ENCODE data around the gene CHRNE.

CHRNE gene

GRCh38 chr17:4901648-4902344 is 1.1 kb downstream of the CHRNE start:
- H3K4me1 Mint-ChIP-seq (ENCODE audit: low read depth): peaks cover 26% of the 10 kb centered on the region
- peaks cover 10% of the 10 kb centered on the region for H3K27me3 Mint-ChIP-seq (ENCODE audit: low read depth)
- no peak overlapping the region for H3K27ac Mint-ChIP-seq
- peaks cover 1% of the 10 kb centered on the region for H3K36me3 Mint-ChIP-seq (ENCODE audit: low read depth)
- no peaks in the 10 kb centered on the region for H3K9me3 Mint-ChIP-seq
- H3K4me3 Mint-ChIP-seq: no peak overlapping the region

DNA sequence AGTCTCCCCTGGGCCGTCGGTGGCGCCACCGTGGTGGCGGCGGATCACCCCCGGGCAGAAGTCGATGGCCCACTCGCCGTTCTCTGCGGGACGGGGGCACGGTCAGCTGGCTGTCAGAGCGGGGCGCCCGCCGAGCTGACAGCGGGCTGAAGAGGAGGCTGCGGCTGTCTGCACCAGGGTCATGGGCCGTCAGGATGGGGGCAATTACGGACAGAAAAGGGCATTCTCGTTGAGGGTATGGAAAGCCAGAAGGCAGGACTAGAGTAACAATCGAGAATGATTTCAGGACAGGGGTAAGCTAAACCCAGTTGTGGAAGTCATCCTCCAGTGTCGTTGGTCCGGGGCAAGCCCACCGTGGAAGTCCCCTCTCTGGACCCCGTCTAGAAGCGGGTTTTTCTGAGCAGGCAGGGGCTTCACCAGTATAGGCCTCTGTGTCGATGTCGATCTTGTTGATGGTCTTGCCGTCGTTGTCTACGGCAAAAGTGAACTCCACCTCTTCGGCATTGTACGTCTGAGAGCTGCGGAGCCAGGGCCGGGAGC is 1.7 kb downstream of the CHRNE start:
- Mint-ChIP-seq H3K27ac (peak overlapping the region; percentile 72), H3K27me3 (ENCODE audit: low read depth) (peaks cover 10% of the 10 kb centered on the region), H3K9me3 (no peaks in the 10 kb centered on the region), H3K4me1 (ENCODE audit: low read depth) (peaks cover 26% of the 10 kb centered on the region), H3K4me3 (peak overlapping the region; percentile 59), H3K36me3 (ENCODE audit: low read depth) (peaks cover 1% of the 10 kb centered on the region)

DNA sequence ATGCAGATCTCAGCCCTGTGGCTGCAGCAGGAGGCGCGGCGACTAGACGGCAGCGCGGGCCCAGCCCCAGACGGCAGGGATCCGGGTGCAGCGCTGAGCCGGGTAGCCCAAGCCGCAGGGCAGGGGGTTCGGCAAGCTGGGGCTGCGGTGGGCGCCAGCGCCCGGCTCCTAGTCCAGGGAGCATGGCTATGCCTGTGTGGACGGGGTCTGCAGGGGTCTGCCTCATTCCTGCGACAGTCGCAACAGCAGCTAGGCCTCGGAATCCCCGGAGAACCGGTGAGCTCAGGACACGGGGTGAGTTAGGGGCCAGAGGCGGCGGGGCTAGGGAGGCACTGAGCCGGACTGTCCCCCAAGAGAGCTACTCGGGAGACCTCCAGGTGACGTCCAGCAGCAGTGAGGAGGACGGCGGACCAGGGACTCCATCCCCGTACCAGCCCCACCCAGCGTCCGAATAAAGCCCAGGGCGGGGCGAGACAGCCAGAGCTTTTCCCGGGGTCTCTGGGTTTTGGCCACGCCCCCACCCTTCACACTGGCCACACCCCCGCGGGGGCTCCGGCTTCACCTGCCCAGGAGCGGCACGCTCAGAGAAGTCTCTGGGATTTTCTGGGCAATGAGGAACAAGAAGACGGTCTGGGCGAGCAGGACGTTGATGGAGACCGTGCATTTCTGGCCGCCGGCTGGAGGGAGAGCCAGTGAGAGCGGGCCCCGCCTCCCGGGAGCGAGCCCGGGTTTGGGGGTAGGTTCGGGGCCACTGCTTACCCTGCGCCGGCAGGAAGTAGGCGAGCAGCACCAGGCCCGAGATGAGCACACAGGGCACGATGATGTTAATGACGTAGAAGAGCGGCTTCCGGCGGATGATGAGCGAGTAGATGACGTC is 2.4 kb downstream of the CHRNE start:
- H3K4me1 Mint-ChIP-seq (ENCODE audit: low read depth): peaks cover 26% of the 10 kb centered on the region
- no peaks in the 10 kb centered on the region for H3K9me3 Mint-ChIP-seq
- H3K27me3 Mint-ChIP-seq (ENCODE audit: low read depth): peaks cover 10% of the 10 kb centered on the region
- H3K36me3 Mint-ChIP-seq (ENCODE audit: low read depth): peaks cover 6% of the 10 kb centered on the region
- peak overlapping the region; percentile 87 for H3K4me3 Mint-ChIP-seq
- H3K27ac Mint-ChIP-seq: peak overlapping the region; percentile 72

DNA sequence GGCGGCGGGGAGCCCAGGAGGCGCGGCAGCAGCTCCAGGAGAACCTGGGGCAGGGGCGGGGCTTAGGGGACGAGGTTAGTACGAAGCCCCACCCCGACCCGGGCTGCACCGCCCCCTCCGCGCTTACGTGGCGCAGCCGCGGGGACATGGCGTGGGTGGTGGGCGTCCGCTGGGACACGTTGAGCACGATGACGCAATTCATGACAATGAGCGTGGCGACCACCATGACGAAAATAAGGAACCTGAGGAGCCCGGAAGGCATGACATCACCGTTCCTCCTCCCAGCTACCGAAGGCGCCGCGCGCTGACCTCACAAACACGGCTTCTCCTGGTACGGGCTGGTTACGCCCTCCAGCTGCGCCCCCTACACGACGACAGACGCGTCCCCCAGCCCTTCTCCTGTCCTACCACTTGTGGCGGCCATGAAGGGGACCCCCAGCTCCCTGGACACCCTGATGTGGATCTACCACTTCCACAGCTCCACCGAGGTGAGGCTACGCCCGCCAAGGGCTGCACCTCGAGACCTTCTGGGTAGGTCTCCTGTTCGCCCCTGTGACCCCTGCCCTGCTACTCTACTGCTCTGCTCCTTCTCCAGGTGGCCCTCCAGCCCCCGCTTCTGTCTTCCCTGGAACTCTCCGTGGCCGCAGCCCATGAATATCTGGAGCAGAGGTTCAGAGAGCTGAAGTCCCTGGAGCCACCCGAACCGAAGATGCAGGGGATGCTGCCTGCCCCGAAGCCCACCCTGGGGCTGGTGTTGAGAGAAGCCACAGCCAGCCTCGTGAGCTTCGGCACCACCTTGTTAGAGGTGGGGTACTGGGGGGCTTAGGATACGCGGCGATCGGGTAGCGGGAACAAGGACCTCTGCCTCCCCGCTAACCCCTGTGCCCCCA is 3.3 kb downstream of the CHRNE start, which contains the start of gene C17orf107:
TSS of gene C17orf107 (plus strand) at position 196 of the 890 bp plus-strand sequence. CDS start at position 423, 227 bp downstream.
- Mint-ChIP-seq H3K9me3 (no peaks in the 10 kb centered on the region), H3K27me3 (ENCODE audit: low read depth) (peaks cover 6% of the 10 kb centered on the region), H3K36me3 (ENCODE audit: low read depth) (peaks cover 7% of the 10 kb centered on the region), H3K4me3 (peak within 1 kb of the TSS; percentile 87), H3K27ac (peak within 1 kb of the TSS; percentile 78), H3K4me1 (ENCODE audit: low read depth) (peaks cover 26% of the 10 kb centered on the region)

DNA sequence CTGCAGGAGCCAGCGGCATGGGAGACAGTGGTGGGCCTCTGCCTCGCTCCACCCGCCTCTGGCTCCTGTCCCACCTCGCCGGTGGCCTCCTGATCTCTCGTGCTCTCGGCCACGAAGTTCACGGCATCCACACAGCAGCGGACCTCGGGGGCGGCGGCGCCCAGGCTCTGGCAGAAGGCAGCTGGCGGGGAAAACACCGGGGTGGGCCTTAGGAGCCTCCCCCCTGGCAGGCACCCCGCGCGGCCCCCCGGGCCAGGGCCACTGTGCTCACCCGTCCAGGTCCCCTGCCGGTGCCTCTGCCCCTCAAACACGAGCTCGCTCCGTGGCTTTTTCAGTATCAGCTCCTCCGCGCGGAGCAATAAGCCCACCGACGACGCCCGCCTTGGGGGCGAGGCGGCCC is 4.0 kb downstream of the CHRNE start:
- Mint-ChIP-seq H3K9me3 (no peaks in the 10 kb centered on the region), H3K36me3 (ENCODE audit: low read depth) (peaks cover 7% of the 10 kb centered on the region), H3K4me3 (peak overlapping the region; percentile 63), H3K4me1 (ENCODE audit: low read depth) (peaks cover 26% of the 10 kb centered on the region), H3K27ac (no peak overlapping the region), H3K27me3 (ENCODE audit: low read depth) (peaks cover 6% of the 10 kb centered on the region)

DNA sequence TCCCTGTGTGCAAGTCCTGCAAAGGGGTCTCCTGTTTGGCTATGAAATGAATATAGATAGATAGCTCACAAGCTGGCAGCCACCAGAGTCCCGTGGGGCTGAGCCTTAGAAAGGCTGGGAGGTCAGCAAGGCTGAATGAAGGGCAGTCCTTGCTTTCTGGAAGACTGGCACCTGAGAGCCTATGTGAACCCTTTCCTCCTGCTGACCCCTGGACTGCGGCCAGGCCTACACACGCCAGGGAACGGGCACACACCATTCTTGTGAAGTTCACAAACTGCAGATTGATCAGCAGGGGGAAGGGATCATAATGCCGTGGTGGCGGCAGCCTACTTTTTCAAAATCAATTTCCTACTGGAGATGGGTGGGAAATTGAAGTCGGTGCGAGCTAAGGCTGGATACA is 4.5 kb downstream of the CHRNE start:
- Mint-ChIP-seq H3K4me3 (peak overlapping the region; percentile 63), H3K36me3 (ENCODE audit: low read depth) (peaks cover 7% of the 10 kb centered on the region), H3K27me3 (ENCODE audit: low read depth) (peaks cover 6% of the 10 kb centered on the region), H3K9me3 (no peaks in the 10 kb centered on the region), H3K4me1 (ENCODE audit: low read depth) (peaks cover 22% of the 10 kb centered on the region), H3K27ac (no peak overlapping the region)

- H3K27ac Mint-ChIP-seq: no peak overlapping the region
- H3K4me3 Mint-ChIP-seq: no peak overlapping the region
These were observed 5.1 kb downstream of the CHRNE start for GRCh38 chr17:4897785-4898184.

GRCh38 chr17:4897198-4897687 is 5.7 kb downstream of the CHRNE start:
- Mint-ChIP-seq H3K4me1 (ENCODE audit: low read depth) (peaks cover 11% of the 10 kb centered on the region), H3K9me3 (no peaks in the 10 kb centered on the region), H3K27ac (no peak overlapping the region)

More at GRCh38 chr17:4897785-4898184, 5.1 kb downstream of the CHRNE start:
- peaks cover 6% of the 10 kb centered on the region for H3K27me3 Mint-ChIP-seq (ENCODE audit: low read depth)
- peaks cover 9% of the 10 kb centered on the region for H3K36me3 Mint-ChIP-seq (ENCODE audit: low read depth)
- no peaks in the 10 kb centered on the region for H3K9me3 Mint-ChIP-seq
- H3K4me1 Mint-ChIP-seq (ENCODE audit: low read depth): peaks cover 16% of the 10 kb centered on the region

GRCh38 chr17:4896332-4897197 is 6.3 kb downstream of the CHRNE start:
- Mint-ChIP-seq H3K4me1 (ENCODE audit: low read depth) (peaks cover 10% of the 10 kb centered on the region), H3K36me3 (ENCODE audit: low read depth) (peaks cover 10% of the 10 kb centered on the region), H3K4me3 (no peak overlapping the region), H3K27ac (no peak overlapping the region), H3K27me3 (ENCODE audit: low read depth) (peaks cover 6% of the 10 kb centered on the region), H3K9me3 (no peaks in the 10 kb centered on the region)

More at GRCh38 chr17:4897198-4897687, 5.7 kb downstream of the CHRNE start:
- Mint-ChIP-seq H3K36me3 (ENCODE audit: low read depth) (peaks cover 9% of the 10 kb centered on the region), H3K4me3 (no peak overlapping the region), H3K27me3 (ENCODE audit: low read depth) (peaks cover 6% of the 10 kb centered on the region)

DNA sequence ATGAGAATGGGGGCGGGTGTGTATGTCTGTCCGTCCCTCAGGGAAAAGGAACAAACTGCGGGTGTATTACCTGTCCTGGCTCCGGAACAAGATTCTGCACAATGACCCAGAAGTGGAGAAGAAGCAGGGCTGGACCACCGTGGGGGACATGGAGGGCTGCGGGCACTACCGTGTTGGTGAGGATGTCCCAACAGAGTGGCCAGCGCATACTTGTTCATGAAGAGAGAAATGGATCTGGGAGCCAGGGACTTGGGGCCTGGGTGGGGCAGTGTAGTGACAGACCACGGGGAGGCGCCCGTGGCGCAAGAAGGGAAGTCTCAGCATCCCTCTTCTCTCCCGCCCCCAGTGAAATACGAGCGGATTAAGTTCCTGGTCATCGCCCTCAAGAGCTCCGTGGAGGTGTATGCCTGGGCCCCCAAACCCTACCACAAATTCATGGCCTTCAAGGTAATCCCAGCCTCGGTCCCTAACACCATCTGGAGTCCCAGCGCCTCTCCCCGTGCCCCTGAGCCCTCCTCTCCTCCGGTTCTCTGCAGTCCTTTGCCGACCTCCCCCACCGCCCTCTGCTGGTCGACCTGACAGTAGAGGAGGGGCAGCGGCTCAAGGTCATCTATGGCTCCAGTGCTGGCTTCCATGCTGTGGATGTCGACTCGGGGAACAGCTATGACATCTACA is 7.1 kb downstream of the CHRNE start:
- Mint-ChIP-seq H3K4me3 (no peak overlapping the region), H3K27me3 (ENCODE audit: low read depth) (peaks cover 2% of the 10 kb centered on the region), H3K27ac (no peak overlapping the region), H3K9me3 (no peaks in the 10 kb centered on the region), H3K4me1 (ENCODE audit: low read depth) (peaks cover 9% of the 10 kb centered on the region), H3K36me3 (ENCODE audit: low read depth) (peaks cover 11% of the 10 kb centered on the region)

- Mint-ChIP-seq H3K27ac (no peak overlapping the region), H3K4me1 (ENCODE audit: low read depth) (peaks cover 7% of the 10 kb centered on the region), H3K9me3 (no peaks in the 10 kb centered on the region)
These were observed 7.8 kb downstream of the CHRNE start for GRCh38 chr17:4895121-4895520.

DNA sequence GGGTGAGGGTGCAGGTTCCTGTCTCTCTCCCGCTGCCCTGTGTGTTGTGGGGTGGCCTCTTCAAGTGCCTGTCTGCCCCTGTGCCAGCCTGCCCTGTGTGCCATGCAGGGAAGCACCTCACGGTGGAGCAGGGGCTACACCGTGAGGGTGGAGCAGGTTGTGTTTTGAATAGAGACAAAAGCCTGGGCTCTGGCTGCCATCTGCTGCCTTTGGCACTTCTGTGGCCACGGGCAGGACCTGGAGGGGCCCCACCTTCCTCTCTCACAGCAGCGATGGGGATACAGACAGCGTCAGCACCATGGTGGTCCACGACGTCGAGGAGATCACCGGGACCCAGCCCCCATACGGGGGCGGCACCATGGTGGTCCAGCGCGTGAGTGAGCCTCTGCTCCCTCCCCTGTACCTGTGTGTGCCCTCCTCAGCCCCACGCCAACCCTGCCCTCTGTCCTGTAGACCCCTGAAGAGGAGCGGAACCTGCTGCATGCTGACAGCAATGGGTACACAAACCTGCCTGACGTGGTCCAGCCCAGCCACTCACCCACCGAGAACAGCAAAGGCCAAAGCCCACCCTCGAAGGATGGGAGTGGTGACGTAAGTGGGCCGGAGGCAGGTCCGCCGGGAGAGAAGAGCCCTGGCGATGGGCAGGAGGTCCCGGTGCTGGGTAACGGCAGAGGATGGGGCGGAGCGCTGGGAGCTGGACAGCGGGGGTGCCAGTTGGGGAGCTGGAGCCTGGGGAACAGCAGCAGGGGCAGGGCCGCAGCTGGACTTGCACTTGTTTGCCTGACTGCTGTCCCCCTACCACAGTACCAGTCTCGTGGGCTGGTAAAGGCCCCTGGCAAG is 9.0 kb downstream of the CHRNE start:
- H3K27ac Mint-ChIP-seq: no peak overlapping the region
- peaks cover 20% of the 10 kb centered on the region for H3K36me3 Mint-ChIP-seq (ENCODE audit: low read depth)
- no peaks in the 10 kb centered on the region for H3K27me3 Mint-ChIP-seq (ENCODE audit: low read depth)
- H3K4me1 Mint-ChIP-seq (ENCODE audit: low read depth): peaks cover 3% of the 10 kb centered on the region
- H3K9me3 Mint-ChIP-seq: no peaks in the 10 kb centered on the region
- H3K4me3 Mint-ChIP-seq: no peak overlapping the region

More at GRCh38 chr17:4895121-4895520, 7.8 kb downstream of the CHRNE start:
- H3K27me3 Mint-ChIP-seq (ENCODE audit: low read depth): no peaks in the 10 kb centered on the region
- H3K4me3 Mint-ChIP-seq: no peak overlapping the region
- H3K36me3 Mint-ChIP-seq (ENCODE audit: low read depth): peaks cover 18% of the 10 kb centered on the region

Data from T-helper 1 cell treated with Interleukin-12 subunit alpha and Interleukin-12 subunit beta and Interleukin-4 antibody, amounts not matched to agents 30 μg/mL and 1 μg/mL, for 36 hours (primary cell).